IgD-negative memory B cell (primary cell): ENCODE data around the gene TXNDC5. TPM values are rescaled to one million over a fixed set of nuclear protein-coding genes. Genes with fewer than 3 reads are reported as not detected.

ENCODE experiments used
- H3K27ac Mint-ChIP-seq, 3 donors: one replicate each; pipeline ENCODE4 v1.8.0; 2020 to 2022; ENCODE audit warnings: mild to moderate bottlenecking in 3 of 3, mixed read lengths in 3 of 3, moderate library complexity in 1 of 3
- H3K27me3 Mint-ChIP-seq: one replicate; pipeline ENCODE4 v1.8.0; 2021; ENCODE audit warnings: mixed read lengths
- H3K36me3 Mint-ChIP-seq: one replicate; pipeline ENCODE4 v1.8.0; 2020; ENCODE audit warnings: mild to moderate bottlenecking, mixed read lengths
- H3K4me1 Mint-ChIP-seq, 3 donors: one replicate each; pipeline ENCODE4 v1.8.0; 2020 to 2022; ENCODE audit warnings: mixed read lengths in 3 of 3, mild to moderate bottlenecking in 1 of 3
- H3K4me3 Mint-ChIP-seq, 4 donors: one replicate each; pipeline ENCODE4 v1.8.0; 2020 to 2022; ENCODE audit warnings: mild to moderate bottlenecking in 4 of 4, mixed read lengths in 4 of 4, moderate library complexity in 3 of 4
- H3K9me3 Mint-ChIP-seq, 3 donors: one replicate each; pipeline ENCODE4 v1.8.0; 2020 to 2021; ENCODE audit warnings: mixed read lengths in 3 of 3, mild to moderate bottlenecking in 1 of 3
- polyA plus RNA-seq: library from polyadenylated mRNA; unstranded; fragments of 300-500 nt; fragmentation: Illumina TruSeq; gene quantifications from one replicate; pipeline ENCODE4 v1.2.3, GENCODE V29; 2021

TXNDC5 gene
- polyA plus RNA-seq, 1 donor from 2014 or later, result 270 TPM

GRCh38 chr6:7832904-7833750, 77.5 kb downstream of the TXNDC5 start:
- H3K4me3 Mint-ChIP-seq, result no peak overlapping the region
- H3K27me3 Mint-ChIP-seq, result peaks cover 5% of the 10 kb centered on the region
- peaks cover 1% of the 10 kb centered on the region for H3K36me3 Mint-ChIP-seq
- H3K4me1 Mint-ChIP-seq, result no peaks in the 10 kb centered on the region
- peaks cover 5 to 10% (median 10%) of the 10 kb centered on the region in 3 donors for H3K9me3 Mint-ChIP-seq
- no peak overlapping the region for H3K27ac Mint-ChIP-seq

Other genes with a start within 250 kb of the TXNDC5 start
- 0.89 TPM for gene BMP6, start 184.7 kb downstream of the TXNDC5 start, polyA plus RNA-seq
- gene BLOC1S5, start 153.6 kb upstream of the TXNDC5 start, polyA plus RNA-seq, result 29.5 TPM
- 54.9 TPM for gene EEF1E1, start 191.8 kb upstream of the TXNDC5 start, polyA plus RNA-seq